DMS 273 treated with DMSO at 0.1 percent for 48 hours (cell line): Measurements from ENCODE around the gene C20orf204.
"Not testable (repeated sequence)": the region's sequence is repeated elsewhere in the genome, so short reads cannot be mapped to it uniquely, and the experiment has no call there.

Experiments
- DNase-seq: peaks from one replicate; lab custom pipeline; 2025; lab: John Stamatoyannopoulos, UW

The C20orf204 gene

DNA sequence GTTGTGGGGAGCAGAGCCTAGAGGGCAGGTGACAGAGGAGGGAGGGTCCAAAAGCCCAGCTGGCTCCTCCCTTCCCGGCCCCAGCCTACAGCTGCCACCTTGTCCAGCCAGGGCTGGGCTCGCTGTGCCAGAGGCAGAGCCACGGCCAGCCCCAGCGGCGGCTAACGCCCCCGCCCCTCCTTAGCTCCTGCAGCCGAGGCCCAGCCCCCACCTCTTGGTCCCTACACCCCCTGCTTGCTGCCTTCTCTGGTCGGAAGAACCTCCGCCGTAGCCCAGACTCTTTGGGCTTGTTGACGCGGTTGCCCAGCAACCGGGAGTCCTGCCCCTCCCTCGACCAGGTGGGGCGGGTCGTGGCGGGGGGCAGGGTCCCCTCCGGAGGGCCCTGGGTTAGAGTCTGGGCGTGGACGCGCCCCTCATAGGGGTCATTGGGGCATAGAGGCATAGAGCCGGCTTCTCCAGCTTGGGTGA lies 48.7 kb downstream of the C20orf204 start:
- DNase-seq: no peak

DNA sequence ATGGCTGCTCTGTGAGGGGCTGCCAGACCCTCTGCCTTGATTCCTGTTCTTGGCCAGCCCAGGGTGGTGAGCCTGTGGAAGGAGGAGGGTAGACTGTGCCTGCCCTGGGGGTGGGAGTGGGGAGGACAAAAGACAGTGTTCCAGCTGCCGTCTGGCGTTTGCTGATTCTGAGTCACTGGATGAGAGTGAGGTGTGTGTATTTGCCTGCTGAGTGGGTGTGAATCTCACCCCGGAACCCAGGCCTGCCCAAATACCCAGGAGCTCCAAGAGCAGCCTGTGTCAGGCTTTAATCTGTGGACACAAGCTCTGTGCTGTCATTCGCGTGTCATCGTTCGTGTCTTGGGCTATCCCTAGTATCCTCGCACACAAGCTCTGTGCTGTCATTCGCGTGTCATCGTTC lies 50.8 kb downstream of the C20orf204 start:
- DNase-seq: no peak

DNA sequence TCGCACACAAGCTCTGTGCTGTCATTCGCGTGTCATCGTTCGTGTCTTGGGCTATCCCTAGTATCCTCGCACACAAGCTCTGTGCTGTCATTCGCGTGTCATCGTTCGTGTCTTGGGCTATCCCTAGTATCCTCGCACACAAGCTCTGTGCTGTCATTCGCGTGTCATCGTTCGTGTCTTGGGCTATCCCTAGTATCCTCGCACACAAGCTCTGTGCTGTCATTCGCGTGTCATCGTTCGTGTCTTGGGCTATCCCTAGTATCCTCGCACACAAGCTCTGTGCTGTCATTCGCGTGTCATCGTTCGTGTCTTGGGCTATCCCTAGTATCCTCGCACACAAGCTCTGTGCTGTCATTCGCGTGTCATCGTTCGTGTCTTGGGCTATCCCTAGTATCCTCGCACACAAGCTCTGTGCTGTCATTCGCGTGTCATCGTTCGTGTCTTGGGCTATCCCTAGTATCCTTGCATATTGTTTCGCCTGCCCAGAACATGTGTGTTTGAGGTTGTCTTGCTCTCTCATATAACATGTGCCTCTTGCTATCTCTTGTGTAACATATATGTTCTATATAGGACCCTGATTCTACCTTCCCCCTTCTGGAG lies 51.3 kb downstream of the C20orf204 start:
- not testable (repeated sequence) for DNase-seq

DNA sequence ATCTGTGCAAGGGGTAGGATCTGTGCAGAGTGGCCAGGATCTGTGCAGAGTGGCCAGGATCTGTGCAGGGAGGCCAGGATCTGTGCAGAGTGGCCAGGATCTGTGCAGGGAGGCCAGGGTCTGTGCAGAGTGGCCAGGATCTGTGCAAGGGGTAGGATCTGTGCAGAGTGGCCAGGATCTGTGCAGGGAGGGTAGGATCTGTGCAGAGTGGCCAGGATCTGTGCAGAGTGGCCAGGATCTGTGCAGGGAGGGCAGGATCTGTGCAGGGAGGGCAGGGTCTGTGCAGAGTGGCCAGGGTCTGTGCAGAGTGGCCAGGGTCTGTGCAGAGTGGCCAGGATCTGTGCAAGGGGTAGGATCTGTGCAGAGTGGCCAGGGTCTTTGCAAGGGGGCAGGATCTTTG lies 52.6 kb downstream of the C20orf204 start:
- not testable (repeated sequence) for DNase-seq
